Activated naive CD8-positive, alpha-beta T cell treated with anti-CD3 and anti-CD28 coated beads, Interleukin-2, amount 50 U/mL, for 16 hours (primary cell): Measurements from ENCODE around the gene FTCDNL1.
A peak's percentile ranks its signal among the peaks of the same experiment; 100 is the strongest.

Experiments
- DNase-seq: peaks from one replicate; pipeline ENCODE4 v3.0.0-alpha.2; 2020; ENCODE audit warnings: low read depth, low spot score

FTCDNL1 gene

DNA sequence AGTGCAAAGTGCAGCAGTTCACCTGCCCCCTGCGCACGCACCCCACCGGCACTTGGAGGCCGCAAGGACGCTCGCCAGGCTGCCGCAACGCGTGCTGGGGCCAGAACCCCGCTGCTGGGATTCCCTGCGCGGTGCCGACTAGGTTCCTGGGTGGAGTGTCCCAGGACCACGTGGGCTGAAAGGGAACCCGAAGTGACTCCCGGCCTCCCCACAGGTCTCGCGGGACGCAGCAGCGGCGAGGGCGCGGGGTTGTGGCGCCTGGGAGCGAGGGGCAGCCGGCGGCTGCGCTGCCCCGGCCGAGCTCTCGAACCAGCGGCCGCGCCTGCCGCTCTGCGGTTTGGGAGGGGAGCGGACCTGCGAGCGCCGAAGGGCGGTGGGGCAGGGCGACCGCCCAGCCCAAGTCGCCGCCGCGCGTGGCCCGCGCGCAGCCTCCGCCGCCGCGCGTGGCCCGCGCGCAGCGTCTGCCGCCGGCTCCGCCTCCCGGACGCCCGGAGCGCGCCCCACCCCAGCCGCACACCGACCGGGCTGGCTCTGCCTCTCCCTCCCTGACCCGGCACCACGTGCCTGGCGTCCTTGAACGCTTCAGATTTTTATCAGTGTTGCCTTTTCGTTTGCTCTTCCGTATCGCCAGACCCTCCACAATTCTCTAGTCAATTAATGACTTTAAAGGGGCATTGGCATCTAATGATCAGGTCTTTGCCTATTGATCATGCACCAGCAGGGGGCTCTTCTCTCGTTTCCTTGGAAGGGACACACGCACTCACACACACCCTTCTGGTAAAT lies at the start of gene FTCDNL1:
TSS of gene FTCDNL1 (minus strand) at position 475 of the 783 bp plus-strand sequence. CDS start 2,230 bp downstream, outside the sequence.
- DNase-seq, result peak; percentile 35

DNA sequence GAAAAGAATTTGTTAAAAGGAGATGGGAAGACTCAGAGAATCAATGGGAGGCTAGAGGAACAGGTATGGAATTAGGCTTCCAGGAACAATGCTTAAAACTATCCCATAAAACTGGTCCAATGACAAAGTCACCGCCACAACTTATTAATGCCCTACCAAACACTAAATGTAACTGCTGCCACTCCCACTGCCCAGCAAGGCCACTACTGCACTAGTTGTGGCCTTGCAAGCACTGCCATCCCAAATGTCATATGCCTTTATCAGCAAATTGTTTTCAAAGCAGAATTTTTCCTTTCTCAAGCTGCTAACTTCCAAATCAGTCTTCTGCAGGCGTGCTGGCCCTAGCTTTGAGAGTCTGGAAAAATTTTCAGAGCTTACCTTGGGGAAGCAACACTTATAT lies 45.6 kb upstream of the FTCDNL1 start:
- DNase-seq, result no peak

DNA sequence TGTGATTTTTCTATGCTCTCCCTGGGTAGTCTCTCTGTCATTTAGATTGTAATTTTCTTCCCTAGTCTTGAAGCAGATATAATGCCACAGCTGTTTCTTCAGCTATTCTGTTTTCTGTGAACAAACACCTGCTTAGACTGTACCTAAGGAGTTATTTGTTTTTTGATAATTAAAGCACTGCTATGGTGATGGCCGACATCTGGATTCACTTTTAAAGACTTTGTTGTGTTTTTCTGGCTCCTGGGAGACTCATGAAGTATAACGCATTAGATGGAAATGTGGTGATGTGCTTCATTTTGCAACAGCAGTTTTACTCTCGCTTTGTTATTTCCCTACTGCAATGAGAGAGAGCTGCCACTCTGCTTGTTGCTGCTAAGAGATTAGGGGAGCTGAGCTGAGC lies 44.4 kb upstream of the FTCDNL1 start:
- DNase-seq, result no peak

GRCh38 chr2:199883474-199884212 lies 32.7 kb upstream of the FTCDNL1 start:
- no peak for DNase-seq

GRCh38 chr2:199882667-199883066 lies 31.7 kb upstream of the FTCDNL1 start:
- no peak for DNase-seq

- DNase-seq, result no peak
Measured at GRCh38 chr2:199875400-199875799, 24.4 kb upstream of the FTCDNL1 start.

DNA sequence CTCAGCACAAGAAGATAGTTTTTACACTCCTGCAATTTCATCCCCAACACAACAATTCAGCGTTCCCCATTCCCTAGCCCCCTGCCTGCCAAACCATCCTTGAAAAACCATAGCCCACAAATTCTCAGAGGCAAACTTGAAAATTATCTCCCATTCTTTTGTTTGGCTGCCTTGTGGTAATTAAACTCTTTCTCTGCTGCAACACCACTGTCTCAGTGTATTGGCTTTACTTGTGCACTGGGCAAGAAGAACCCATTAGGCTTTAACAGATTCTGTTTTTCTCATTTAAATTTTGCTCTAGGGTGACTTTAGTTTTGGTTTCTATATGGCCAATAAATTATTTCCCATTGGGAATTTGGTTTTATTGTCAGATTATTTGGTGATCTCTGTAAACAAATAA lies 23.2 kb upstream of the FTCDNL1 start:
- no peak for DNase-seq

- DNase-seq, result no peak
Measured at GRCh38 chr2:199870581-199870980, 19.6 kb upstream of the FTCDNL1 start.

- no peak for DNase-seq
Measured at GRCh38 chr2:199869653-199870052, 18.7 kb upstream of the FTCDNL1 start.

DNA sequence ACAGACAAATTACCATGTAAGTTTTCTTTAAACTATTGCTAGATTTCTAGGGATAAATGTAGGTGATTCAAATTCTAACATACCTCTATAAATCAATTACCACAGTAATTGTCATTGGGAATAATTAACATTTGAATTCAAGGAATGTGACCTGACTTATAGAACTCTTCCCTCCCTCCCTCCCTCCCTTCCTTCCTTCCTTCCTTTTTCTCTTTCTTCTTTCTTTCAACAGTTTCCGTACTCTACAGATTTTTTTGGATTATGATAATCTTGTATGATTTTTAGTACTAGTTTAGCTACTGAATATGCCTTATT lies 18.2 kb upstream of the FTCDNL1 start:
- DNase-seq, result no peak

DNA sequence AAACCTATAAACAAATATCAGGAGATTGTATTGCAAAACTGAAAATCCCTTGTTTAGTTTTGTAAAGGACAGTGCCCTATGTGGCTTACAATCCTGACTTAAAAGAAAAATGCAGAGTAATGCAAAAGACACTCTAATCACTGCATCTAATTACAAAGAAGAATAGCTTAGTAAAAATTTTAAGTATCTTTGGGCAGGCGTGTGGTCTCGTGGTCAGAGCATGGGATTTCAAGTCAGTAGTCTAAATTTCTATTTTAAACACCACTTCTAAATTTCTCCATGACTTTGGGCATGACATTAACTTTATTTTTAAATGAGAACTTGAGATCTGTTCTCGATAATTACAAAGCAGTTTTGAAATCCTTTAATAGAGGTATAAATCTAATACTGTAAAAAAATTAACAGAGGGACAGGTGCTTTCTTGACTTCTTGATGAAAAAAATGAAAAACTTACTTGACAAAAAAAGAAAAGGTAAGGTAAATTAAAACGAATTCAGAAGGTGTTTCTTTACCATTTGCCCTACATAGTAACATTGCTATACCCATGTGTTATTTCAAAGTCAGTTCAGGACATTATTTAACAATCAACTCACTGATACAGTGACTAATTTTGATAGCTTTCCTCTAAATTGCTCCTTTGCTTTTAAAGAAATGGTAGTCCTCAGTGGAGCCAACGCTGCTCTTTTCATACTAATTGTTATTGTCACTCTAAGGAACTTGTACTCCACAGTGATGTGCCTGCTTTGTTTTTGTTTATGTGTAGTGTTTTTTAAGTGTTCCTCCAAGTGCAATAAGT lies 17.6 kb upstream of the FTCDNL1 start:
- DNase-seq, result no peak

- no peak for DNase-seq
Measured at GRCh38 chr2:199865905-199866304, 14.9 kb upstream of the FTCDNL1 start.

GRCh38 chr2:199862788-199863187 lies 11.8 kb upstream of the FTCDNL1 start:
- DNase-seq, result no peak

DNA sequence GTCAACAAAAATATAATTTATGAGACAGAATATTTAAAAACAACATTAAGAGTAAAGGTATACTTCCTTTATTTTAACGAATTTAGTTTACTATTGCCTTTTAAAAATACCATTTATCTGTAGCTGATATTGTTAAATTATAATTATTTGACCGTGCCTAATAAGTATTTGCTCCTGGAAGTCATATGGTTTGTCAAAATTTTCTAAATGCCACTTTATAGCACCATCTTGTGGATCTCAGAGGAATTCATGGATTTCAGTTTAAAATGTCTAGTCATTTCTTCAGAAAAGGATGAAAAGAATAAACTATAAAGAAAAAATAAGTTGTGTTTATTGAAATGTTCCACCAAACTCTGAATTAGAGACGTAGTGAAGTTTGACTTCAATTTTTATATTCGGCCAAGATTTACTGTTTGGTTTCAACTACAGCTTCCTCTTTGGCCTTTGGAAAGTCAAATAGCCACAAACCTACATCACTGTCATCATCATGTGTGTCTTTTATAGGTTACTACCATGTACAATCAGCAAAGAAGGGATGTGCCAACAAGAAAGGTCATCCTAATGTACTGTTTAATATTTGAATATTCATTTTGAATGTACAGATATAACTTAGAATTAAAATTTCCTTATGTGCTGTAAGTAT lies 10.3 kb upstream of the FTCDNL1 start:
- no peak for DNase-seq

- no peak for DNase-seq
Measured at GRCh38 chr2:199855812-199856211, 4.8 kb upstream of the FTCDNL1 start.

- DNase-seq, result no peak
Measured at GRCh38 chr2:199851883-199852282, 891 bp upstream of the FTCDNL1 start.

DNA sequence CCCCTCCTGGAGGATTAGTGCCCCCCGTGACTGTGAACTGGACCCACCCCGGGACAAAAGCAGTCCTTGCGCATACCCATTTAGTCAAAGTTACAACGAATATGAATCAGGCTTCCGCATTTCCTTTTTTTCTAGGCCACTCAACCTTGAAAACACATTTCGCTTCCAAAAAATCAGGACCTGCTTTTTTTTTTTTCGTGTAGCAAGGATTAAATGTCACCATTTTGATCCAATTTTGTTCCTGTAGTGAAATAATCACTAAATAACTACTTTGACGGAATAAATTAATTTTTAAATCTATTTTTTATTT lies 464 bp upstream of the FTCDNL1 start:
- no peak for DNase-seq

DNA sequence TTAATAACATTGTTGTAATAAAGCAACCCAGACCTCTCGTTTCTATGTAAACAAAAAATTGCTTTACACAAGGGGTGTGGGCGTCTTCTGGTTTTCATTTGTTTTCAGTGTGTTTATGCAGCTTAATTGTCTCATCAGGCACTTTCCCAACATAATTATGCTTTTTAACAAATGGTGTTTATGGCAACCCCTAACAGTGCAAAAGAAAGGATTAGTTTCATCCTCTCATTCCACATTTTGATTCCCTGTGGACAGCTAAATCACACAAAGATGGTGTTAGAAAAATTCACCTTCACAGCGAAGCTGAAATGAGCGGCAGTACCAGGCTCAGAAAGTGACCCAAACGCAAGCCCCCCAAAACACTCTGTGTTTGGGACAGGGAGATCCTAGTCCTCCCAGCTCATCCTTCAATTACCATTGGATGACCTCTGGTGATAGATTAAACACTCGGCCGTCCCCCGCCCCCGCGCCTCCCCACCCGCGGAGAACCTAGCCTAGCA lies 724 bp downstream of the FTCDNL1 start:
- DNase-seq, result no peak

- DNase-seq, result no peak
Measured at GRCh38 chr2:199848389-199849130, 2.4 kb downstream of the FTCDNL1 start.

DNA sequence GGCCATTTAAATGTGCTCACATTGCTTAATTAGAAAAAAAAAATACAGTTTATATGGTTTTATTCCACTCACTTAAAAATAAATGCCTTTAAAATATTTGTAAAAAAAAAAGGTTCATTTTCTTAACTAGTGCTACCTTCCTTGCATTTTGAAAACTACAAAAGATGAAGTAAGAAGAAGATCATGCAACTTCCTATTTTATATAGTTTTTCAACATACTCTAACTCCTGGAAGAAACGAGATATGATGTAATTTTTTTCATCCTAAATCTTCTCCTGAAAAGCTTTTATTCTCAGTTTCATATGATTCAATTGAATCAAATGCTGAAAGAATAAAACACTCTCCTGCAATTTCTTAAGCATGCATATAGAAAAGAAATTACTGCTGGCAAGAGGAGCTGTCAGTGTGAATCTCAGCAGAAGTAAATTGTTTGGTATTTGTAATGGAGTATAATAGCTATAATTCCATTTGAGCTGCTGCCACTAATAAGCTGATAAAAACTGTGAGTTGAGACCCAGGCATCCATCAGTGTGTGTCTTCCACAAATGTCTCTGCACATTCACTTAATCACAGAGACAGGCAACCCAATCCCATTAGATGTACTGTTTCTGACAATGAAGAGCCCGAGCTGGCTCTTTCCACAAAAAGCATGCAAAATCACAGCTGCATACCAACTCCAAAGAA lies 3.7 kb downstream of the FTCDNL1 start:
- DNase-seq, result no peak
